Activated gamma-delta T cell treated with anti-CD3 and anti-CD28 coated beads, Interleukin-2, amount 50 U/mL, for 16 hours (primary cell): ENCODE results near the gene CLASP1.
"Not testable (repeated sequence)": the region's sequence is repeated elsewhere in the genome, so short reads cannot be mapped to it uniquely, and the experiment has no call there.

Experiments used
- DNase-seq: peaks from one replicate; pipeline ENCODE4 v3.0.0-alpha.2; 2020; ENCODE audit warnings: low read depth

CLASP1 gene

GRCh38 chr2:121504316-121504715 is 144.9 kb downstream of the CLASP1 start:
- DNase-seq, result no peak

DNA sequence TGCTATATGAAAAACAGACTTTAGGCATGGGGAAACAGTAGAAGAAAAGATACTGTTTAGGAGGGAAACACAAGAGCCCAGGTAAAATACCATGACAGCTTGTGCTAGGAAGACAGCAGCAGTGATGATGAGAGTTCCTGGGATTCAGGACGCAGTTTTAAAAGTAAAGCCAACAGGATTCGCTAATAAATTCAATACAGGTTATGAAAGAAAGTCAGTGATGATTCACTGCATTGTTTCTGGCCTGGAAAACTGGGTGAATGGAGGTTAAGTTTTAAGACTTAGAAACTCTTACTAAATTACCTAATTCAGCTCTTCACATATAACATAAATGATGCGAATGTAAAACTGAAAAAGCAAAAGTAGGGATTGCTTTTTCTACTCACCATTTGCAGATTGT is 146.5 kb downstream of the CLASP1 start:
- no peak for DNase-seq

DNA sequence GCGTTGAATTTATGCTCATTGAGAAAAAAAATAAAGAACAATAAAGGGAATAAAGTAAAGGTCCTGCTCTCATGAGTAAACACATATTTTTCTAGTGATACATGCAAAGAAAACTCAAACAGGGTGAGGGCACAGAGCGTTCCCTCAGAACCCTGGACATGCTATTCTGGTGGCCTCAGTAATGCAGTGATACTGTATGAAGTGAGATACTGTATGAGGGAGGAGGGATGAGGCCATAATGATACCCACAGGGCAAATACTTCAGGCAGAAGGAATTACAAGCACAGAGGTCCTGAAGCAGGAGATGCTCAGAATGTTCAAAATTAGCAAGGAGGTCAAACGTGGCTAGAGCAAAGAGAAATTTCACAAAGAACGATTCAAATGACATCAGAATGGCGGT is 147.0 kb downstream of the CLASP1 start:
- no peak for DNase-seq

GRCh38 chr2:121501554-121501953 is 147.7 kb downstream of the CLASP1 start:
- DNase-seq, result no peak

GRCh38 chr2:121501031-121501430 is 148.2 kb downstream of the CLASP1 start:
- DNase-seq, result no peak

DNA sequence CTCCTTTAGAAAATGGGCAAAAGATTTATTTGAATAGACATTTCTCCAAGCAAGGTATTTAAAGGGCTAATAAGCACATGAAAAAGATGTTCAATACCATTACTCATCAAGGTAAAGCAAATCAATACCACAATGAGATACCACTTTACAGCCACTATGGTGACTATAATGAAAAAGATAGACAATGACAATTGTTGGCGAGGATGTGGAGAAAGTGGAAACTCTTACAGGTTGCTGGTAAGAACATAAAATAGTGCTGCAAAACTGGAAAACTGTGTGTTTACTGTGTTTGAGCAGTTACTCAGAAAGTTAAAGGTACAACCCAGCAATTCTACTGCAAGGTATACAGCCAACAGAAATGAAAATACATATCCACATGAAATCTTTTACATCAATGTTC is 150.5 kb downstream of the CLASP1 start:
- DNase-seq, result no peak

DNA sequence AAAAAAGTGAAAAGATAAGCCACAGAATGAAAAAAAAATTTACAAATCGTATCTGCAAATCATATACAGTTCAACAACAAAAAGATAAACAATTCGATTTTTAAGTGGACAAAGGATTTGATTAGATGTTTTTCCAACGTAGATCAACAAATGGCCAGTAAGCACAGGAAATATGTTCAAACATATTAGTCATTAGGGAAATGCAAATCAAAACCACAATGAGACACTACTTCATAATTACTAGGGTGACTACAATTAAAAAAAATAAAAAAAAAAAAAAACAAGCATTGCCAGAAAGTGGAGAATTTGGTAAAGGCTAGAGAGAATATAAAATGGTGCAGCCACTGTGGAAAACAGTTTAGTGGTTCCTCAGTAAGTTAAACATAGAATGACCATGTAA is 156.9 kb downstream of the CLASP1 start:
- DNase-seq, result no peak

GRCh38 chr2:121491518-121491917 is 157.7 kb downstream of the CLASP1 start:
- DNase-seq, result no peak

DNA sequence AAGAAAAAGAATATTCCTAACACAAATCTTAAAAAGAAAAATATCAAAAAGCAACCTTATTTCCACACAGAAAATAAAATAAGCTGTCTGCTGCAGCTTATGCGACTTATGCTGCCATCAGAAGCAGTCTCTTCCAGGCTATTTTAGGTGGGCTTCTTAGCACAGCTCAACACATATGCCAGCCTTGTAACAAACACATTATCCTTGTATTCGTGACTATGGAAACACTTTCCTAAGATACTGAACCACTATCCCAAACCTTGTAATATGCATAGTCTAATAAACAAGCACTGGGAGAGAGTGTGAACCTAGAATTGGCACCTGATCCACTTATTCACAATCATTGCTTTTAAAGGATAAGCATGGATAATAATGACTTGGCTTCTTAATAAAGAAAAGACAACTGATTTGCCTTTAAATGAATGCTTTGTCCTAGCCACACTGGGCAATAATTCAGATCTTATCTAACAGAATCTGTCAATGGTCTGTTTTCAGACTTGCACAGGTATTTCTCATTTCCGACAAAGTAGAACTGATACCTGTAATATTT is 158.6 kb downstream of the CLASP1 start:
- DNase-seq, result no peak

GRCh38 chr2:121489911-121490583 is 159.2 kb downstream of the CLASP1 start:
- no peak for DNase-seq

- DNase-seq, result no peak
Observed at GRCh38 chr2:121489284-121489683, 160.0 kb downstream of the CLASP1 start.

DNA sequence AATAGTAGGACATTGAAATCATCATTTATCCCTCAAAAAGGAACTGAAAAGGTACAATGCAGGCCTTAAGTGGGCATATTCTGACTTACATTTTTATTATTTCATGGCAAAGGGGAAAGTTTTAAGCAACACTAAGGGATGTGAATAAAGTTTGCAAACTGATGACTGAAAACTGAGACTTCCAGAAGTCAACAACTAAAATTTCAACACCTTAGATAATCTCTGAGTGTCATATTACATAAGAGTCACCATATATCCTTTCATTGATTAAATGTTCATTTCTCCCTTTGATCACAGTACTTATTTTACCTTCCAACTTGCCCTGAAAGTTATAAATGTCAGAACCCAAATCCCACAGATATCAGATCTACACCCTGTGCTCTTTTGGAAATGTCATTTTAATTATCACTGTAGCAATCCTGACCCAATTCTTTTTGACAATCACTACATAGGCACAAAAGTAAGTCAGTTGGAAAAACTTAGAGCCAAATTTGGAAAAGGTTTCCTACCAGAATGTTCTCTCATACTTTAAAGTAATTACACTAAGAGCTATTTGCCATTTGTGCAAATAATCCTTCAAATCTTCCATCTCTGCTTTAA is 163.0 kb downstream of the CLASP1 start:
- DNase-seq, result no peak

- DNase-seq, result no peak
Observed at GRCh38 chr2:121485039-121485438, 164.2 kb downstream of the CLASP1 start.

DNA sequence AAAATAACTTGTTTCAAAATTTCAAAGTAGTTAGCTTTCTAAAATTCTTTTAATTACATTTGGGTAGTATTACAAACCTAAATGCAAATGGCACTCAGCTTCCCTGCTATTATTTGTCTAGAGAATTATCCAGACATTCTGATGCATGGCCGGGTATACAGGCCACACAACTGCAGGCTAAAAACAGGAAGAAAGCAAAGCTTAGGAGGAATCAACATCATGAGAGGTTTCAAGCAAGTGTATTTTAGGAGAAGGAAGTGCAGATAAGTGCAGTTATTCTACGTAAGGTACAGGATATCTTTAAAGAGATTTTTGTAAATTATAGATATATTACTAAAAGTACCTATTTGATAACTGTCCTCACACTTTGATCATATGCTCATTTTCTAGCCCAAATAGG is 165.4 kb downstream of the CLASP1 start:
- no peak for DNase-seq

DNA sequence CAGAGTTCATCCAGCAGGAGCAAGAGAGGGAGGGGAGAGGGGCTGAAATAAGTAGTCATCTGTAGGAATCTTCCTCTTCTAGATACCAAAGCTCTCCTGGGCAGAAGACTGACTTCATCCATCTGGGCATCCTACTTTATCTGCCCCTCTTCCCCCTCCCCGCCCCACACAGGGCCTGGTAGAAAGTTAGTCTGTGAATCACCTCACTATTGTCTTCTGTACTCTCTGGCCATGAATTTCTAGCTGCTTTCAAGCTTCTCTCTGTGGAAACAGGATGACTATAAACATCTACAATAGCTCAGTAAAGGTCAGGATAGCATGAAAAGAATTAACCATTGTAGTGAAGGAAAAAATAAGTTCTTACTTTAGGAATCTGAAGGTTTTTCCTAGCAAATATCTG is 166.2 kb downstream of the CLASP1 start:
- no peak for DNase-seq

DNA sequence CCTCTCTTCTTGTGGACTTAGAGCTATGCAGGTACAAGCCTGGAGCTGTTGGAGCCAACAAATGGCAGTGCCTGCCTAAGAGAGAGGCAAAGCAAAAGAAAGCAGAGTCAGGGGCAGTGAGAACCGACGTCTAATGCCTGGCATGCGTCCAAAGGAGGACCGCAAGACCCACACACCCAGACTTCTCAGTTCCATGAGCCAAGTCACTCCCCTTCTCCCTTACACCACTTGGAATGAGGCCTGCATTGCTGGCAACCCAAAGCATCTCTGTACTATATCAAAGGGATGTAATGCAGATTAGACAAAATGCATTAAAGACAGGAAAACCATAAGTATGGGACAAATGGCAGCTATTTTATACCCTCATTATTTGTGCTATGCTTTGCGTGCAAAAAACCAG is 168.4 kb downstream of the CLASP1 start:
- no peak for DNase-seq

DNA sequence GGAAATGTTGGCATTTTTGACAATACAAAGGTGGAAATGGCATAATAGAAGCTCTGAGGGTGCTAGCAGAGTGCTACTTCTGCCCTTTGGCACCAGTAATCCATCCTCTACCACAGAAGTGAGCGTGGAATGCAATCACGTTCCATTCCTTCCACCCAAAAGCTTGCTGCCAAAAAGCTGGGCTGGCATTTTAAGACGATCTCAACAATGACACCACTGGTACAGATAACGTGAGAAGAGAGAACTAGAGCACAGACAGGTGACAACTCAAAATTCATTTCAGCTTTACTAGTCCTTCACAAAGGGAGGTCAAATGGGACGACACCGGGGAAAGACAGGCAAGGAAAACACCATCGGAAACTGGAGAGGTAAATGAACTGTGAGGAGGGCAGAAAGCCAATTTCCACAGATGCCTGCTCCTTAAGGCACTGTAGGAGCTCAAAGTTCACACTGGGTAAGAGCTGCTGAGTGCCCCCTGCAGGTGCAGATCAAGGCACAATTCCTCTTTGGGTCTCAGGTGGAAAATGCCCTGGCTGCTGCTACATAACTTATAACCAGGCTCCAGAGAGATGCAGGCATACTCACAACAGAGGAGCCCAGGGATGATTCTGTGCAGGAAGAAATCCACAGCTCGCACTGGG is 169.3 kb downstream of the CLASP1 start:
- DNase-seq, result no peak

GRCh38 chr2:121478996-121479745 is 170.1 kb downstream of the CLASP1 start:
- DNase-seq, result no peak

DNA sequence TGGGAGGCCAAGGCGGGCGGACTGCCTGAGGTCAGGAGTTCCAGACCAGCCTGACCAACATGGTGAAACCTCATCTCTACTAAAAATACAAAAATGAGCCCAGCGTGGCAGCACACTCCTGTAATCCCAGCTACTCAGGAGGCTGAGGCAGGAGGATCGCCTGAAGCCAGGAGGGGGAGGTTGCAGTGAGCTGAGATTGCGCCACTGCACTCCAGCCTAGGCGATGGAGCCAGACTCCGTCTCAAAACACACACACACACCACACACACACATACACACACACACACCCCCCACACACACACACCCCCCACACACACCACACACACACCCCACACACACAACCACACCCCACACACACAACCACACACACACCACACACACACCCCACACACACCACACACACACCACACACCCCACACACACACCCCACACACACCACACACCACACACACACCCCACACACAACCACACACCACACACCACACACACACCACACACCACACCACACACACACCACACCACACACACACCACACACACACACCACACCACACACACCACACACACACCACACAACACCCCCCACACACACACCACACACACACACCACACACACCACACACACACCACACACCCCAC is 170.8 kb downstream of the CLASP1 start:
- DNase-seq, result not testable (repeated sequence)

DNA sequence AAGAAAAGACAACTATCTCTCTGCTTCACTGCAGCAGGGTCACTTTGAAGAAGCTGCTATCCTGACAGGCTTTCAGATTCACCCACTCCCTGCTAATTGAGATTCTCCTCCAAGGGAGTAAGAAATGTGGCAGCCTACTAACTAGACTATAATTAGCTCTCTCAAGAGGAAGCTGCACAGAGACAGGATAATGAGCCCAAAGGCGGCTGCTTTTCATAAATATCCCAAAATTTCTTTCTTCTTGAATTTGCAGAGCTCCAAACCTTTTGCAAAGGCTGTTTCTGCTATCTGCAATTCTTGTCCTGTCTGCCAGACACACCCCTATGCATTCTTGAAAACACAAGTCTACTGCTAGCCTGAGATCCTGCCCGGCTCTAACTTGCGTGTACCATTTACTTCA is 172.6 kb downstream of the CLASP1 start:
- DNase-seq, result no peak

- no peak for DNase-seq
Observed at GRCh38 chr2:121475811-121476571, 173.3 kb downstream of the CLASP1 start.
